Mucosa of descending colon (tissue), 3 donors: ENCODE results near the gene TMEM45B. TPM values are rescaled to one million over a fixed set of nuclear protein-coding genes. Genes with fewer than 3 reads are reported as not detected.

Source experiments
- ATAC-seq: fragments of 200-7000 bp; cut with Tn5 transposase; one replicate; pipeline ENCODE4 v1.9.1; 2020; ENCODE audit warnings: mild to moderate bottlenecking, moderate library complexity
- DNase-seq, 3 donors: peaks; one replicate each; pipeline ENCODE4 v3.0.0-alpha.2; 2020
- H3K36me3 ChIP-seq: fragments of 200-600 bp; one replicate; pipeline ENCODE4 v1.8.0; 2021; ENCODE audit warnings: low read depth, mild to moderate bottlenecking
- H3K4me1 ChIP-seq: fragments of 200-600 bp; one replicate; pipeline ENCODE4 v1.8.0; 2021; ENCODE audit warnings: low read depth, mild to moderate bottlenecking
- H3K4me3 ChIP-seq: fragments of 200-600 bp; one replicate; pipeline ENCODE4 v1.8.0; 2021; ENCODE audit warnings: mild to moderate bottlenecking
- H3K9me3 ChIP-seq: fragments of 200-600 bp; one replicate; pipeline ENCODE4 v1.8.0; 2021; ENCODE audit warnings: mild to moderate bottlenecking
- CTCF ChIP-seq: fragments of 200-600 bp; IDR thresholded peaks from one replicate; pipeline ENCODE4 v1.8.0; 2022; ENCODE audit warnings: antibody characterized with exemption, mild to moderate bottlenecking
- intact Hi-C, 2 donors: fragments of 100-400 bp; cut with DNase I in 1 of 2; cut with micrococcal nuclease in 1 of 2; formaldehyde crosslinking; loops; one replicate each; pipeline versions ENCODE4 v1.11.0 to v1.11.1; 2022; cut with DNase I, micrococcal nuclease
- long read RNA-seq, 2 donors: library from polyadenylated mRNA; unstranded; transcript quantifications; one replicate each; pipeline ENCODE4 v2.0.0, GENCODE V29; 2019 to 2021
- total RNA-seq, 3 donors: library from RNA; stranded (reverse); fragmentation: NEBNext Ultra II Directional in 2 of 3; extraction: Animal tissue kit (Norgen Biotek cat#: 25700) in 2 of 3; gene quantifications; one replicate each; pipeline versions ENCODE4 v1.2.1 to v1.2.4, GENCODE V29; 2021 to 2023
- donor health status: DM: no; HTN: no; CAD: no; lungs with moderate emphysema.
- donor health status: DM: no; HTN: no; CAD: no.
- donor health status: DM: no; HTN: yes; CAD: no.

TMEM45B gene
- 100 to 1,000 TPM; 165 to 442 (median 278) TPM for total RNA-seq
- long read RNA-seq, donor 1, transcript TMEM45B-201 (6 exons, 2,234 nt), result major isoform, 104 of 202 reads
- long read RNA-seq, donor 1, partial matches to known transcripts, result 14 of 202 reads
- long read RNA-seq, donor 1, other reads (novel, unspliced or antisense), result 84 of 202 reads
- long read RNA-seq, donor 2, transcript TMEM45B-201 (6 exons, 2,234 nt), result major isoform, 211 of 347 reads
- long read RNA-seq, donor 2, partial matches to known transcripts, result 38 of 347 reads
- long read RNA-seq, donor 2, other reads (novel, unspliced or antisense), result 97 of 347 reads

- H3K36me3 ChIP-seq, result no peaks in the 10 kb centered on the region
- intact Hi-C loops, result no loop called here
- peak; percentile 84 to 89 (median 89) for DNase-seq
- no peak for TF ChIP-seq CTCF
- H3K4me3 ChIP-seq, result peak within 1 kb of the TSS; percentile 40
- peaks cover 5% of the 10 kb centered on the region for H3K4me1 ChIP-seq
- ATAC-seq, result peak; percentile 84
- H3K9me3 ChIP-seq, result no peaks in the 10 kb centered on the region
These were observed at the start of gene TMEM45B for GRCh38 chr11:129815596-129816461. Gene TMEM45B (plus strand): TSS chr11:129815848. CDS start chr11:129852483, 36,635 bp downstream.

GRCh38 chr11:129766898-129767604 is 48.6 kb upstream of the TMEM45B start:
- TF ChIP-seq CTCF, result no peak
- H3K9me3 ChIP-seq, result peaks cover 4% of the 10 kb centered on the region
- intact Hi-C loops, result no loop called here
- H3K4me1 ChIP-seq, result no peaks in the 10 kb centered on the region
- DNase-seq (peak in 2 of 3 donors; percentile 45 to 55), ATAC-seq (peak; percentile 65)
- H3K4me3 ChIP-seq, result no peak overlapping the region
- no peaks in the 10 kb centered on the region for H3K36me3 ChIP-seq

- H3K4me1 ChIP-seq, result no peaks in the 10 kb centered on the region
- H3K9me3 ChIP-seq, result peaks cover 4% of the 10 kb centered on the region
- no peak for TF ChIP-seq CTCF
- ATAC-seq (no peak), DNase-seq (no peak)
- no peak overlapping the region for H3K4me3 ChIP-seq
- intact Hi-C loops, result no loop called here
- no peaks in the 10 kb centered on the region for H3K36me3 ChIP-seq
These were observed 47.8 kb upstream of the TMEM45B start for GRCh38 chr11:129767827-129768226.

GRCh38 chr11:129768356-129768755 is 47.3 kb upstream of the TMEM45B start:
- peaks cover 4% of the 10 kb centered on the region for H3K9me3 ChIP-seq
- H3K36me3 ChIP-seq, result no peaks in the 10 kb centered on the region
- H3K4me1 ChIP-seq, result no peaks in the 10 kb centered on the region
- ATAC-seq (peak; percentile 13), DNase-seq (no peak)
- no peak overlapping the region for H3K4me3 ChIP-seq
- intact Hi-C loops, result no loop called here
- no peak for TF ChIP-seq CTCF

GRCh38 chr11:129769059-129769458 is 46.6 kb upstream of the TMEM45B start:
- intact Hi-C loops, result no loop called here
- DNase-seq, result no peak
- no peak for TF ChIP-seq CTCF
- no peak overlapping the region for H3K4me3 ChIP-seq
- no peaks in the 10 kb centered on the region for H3K36me3 ChIP-seq
- no peaks in the 10 kb centered on the region for H3K4me1 ChIP-seq
- H3K9me3 ChIP-seq, result peaks cover 4% of the 10 kb centered on the region
- ATAC-seq, result no peak
